ENCODE results near the gene NT5DC3. TPM values are rescaled to one million over a fixed set of nuclear protein-coding genes. Genes with fewer than 3 reads are reported as not detected.

The NT5DC3 gene
- total RNA-seq, 1 donor from 2014 or later = 5.2 TPM

DNA sequence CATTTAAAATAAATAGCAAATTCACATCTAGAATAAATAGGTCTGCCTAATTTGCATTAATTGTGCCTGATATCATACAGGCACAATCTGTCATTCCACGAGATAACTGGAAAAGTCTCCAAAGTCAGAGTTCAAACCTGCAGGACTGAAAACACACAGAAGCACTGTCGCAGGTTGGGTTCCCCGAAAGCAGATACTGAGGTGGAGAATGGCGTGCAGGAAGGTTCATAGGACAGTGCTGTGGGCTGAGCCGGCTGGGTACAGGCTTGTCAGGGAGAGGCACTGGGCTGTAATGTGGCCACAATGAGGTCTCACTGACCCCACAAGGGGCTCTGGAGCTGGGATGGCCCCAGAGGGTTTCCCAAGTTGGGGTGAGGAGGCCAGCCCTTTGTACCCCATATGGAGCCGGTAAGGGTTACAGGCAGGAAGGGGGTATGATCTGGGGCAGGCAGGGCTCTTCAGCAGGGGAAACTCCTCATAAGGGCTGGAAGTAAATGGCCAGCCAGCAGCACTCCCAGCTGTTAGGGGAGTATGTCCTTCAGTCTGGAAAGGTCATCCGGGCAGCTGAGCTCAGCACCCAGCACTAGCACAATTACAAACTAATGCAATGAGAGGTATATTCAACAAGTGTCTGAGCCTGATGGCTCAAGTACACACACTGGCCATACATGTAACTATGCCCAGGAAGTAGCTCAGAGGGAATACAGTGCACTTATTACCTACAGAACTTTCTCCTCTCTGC is 68.5 kb downstream of the NT5DC3 start:
- no peak for DNase-seq (ENCODE audit: extremely low spot score in 2 of 2)
- H3K4me1 ChIP-seq = no peaks in the 10 kb centered on the region
- peaks cover 0 to 22% of the 10 kb centered on the region in 2 donors for H3K36me3 ChIP-seq
- H3K27me3 ChIP-seq = no peaks in the 10 kb centered on the region
- no peak overlapping the region for H3K4me3 ChIP-seq
- H3K27ac ChIP-seq = no peak overlapping the region
- no peaks in the 10 kb centered on the region for H3K9me3 ChIP-seq
- no peak for TF ChIP-seq POLR2AphosphoS5 (IDR thresholded peaks at IDR 0.05; ENCODE audit: insufficient read depth in 1 of 2, low read depth in 1 of 2)
- TF ChIP-seq CTCF (IDR thresholded peaks at IDR 0.05) = no peak
- no peak for TF ChIP-seq POLR2A (IDR thresholded peaks at IDR 0.05)
- intact Hi-C loops (cut with DNase I) = no loop called here

GRCh38 chr12:103771466-103771865 is 69.6 kb downstream of the NT5DC3 start:
- Histone ChIP-seq H3K4me3 (no peak overlapping the region), H3K27me3 (no peaks in the 10 kb centered on the region), H3K9me3 (no peaks in the 10 kb centered on the region), H3K4me1 (no peaks in the 10 kb centered on the region), H3K36me3 (peaks cover 0 to 13% of the 10 kb centered on the region in 2 donors), H3K27ac (no peak overlapping the region)
- TF ChIP-seq POLR2A (IDR thresholded peaks at IDR 0.05) (no peak), CTCF (IDR thresholded peaks at IDR 0.05) (peak in 2 of 3 experiments; percentile 17 to 45), POLR2AphosphoS5 (IDR thresholded peaks at IDR 0.05; ENCODE audit: insufficient read depth in 1 of 2, low read depth in 1 of 2) (no peak)
- no peak for DNase-seq (ENCODE audit: extremely low spot score in 2 of 2)
- intact Hi-C loops (cut with DNase I) = no loop called here

DNA sequence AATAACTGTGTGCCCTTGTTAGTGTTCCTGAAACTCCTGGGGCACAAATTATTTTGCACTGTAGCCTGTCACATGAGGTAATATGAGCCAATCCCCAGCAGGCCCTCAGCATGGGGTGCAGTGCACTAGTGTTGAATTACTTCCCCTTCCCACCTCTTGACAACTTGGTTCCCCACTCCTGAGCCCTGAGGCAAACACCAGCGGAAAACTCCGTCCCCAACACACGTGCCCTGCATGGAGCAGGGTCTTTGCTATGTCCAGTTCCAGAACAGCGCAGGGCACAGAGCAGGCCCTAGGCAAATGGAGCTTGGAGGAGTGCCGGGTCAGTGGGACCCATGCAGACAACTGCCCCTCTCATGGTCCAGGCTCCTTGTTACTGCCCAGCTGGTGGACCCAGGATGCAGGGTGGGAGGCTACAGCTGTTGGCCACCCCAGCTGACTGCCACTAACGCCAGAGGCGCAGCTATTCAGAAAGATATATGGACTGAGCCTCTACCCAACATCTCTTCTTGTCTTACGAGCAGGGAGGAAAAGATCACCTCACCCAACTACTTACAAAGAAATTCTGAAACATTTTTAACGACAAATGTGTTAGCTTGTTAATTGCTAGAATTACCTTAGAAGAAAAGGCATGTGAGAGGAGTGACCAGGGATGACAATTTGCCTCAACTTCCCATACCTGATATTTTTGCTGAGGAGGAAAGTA is 71.6 kb downstream of the NT5DC3 start:
- intact Hi-C loops (cut with DNase I) = no loop called here
- no peaks in the 10 kb centered on the region for H3K4me1 ChIP-seq
- H3K27me3 ChIP-seq = no peaks in the 10 kb centered on the region
- H3K36me3 ChIP-seq = peaks cover 0 to 17% of the 10 kb centered on the region in 2 donors
- TF ChIP-seq POLR2A (IDR thresholded peaks at IDR 0.05) = no peak
- no peak for TF ChIP-seq CTCF (IDR thresholded peaks at IDR 0.05)
- TF ChIP-seq POLR2AphosphoS5 (IDR thresholded peaks at IDR 0.05; ENCODE audit: insufficient read depth in 1 of 2, low read depth in 1 of 2) = no peak
- no peaks in the 10 kb centered on the region for H3K9me3 ChIP-seq
- no peak overlapping the region for H3K4me3 ChIP-seq
- no peak overlapping the region for H3K27ac ChIP-seq
- no peak for DNase-seq (ENCODE audit: extremely low spot score in 2 of 2)

DNA sequence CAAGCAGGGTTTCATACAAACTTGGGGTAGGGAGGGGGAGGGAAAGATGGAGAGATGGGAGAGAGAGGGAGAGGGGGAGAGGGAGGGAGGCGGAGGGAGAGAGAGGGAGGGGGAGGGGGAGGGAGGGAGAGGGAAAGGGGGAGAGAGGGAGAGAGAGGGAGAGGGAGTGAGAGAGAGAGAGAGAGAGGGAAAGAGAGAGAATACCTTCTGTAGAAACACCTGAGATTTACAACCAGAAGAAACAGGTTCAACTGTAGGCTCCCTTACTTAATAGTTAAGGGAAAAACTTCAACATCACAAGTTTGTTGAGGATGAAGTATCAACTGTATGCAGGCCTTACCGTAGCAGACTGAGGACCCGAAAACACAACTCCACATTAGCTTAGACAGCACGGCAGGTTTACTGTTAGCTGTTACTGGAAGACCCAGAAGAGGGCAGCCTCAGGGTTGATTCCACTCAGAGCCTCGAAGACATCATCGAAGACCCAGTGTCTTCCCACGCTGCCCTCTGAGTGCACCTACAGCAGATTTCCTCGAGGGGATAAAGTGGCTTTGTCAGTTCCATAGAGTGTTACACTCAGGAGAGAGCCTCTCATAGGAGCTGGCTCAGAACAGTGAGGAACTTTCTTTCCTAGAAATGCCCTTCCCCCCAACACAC is 72.4 kb downstream of the NT5DC3 start:
- TF ChIP-seq POLR2A (IDR thresholded peaks at IDR 0.05) = no peak
- no peak for TF ChIP-seq CTCF (IDR thresholded peaks at IDR 0.05)
- TF ChIP-seq POLR2AphosphoS5 (IDR thresholded peaks at IDR 0.05; ENCODE audit: insufficient read depth in 1 of 2, low read depth in 1 of 2) = no peak
- no peak overlapping the region for H3K4me3 ChIP-seq
- no peaks in the 10 kb centered on the region for H3K27me3 ChIP-seq
- DNase-seq (ENCODE audit: extremely low spot score in 2 of 2) = no peak
- intact Hi-C loops (cut with DNase I) = no loop called here
- H3K4me1 ChIP-seq = no peaks in the 10 kb centered on the region
- H3K9me3 ChIP-seq = no peaks in the 10 kb centered on the region
- H3K36me3 ChIP-seq = peaks cover 0 to 22% of the 10 kb centered on the region in 2 donors
- H3K27ac ChIP-seq = no peak overlapping the region
